GM23248 (cell line): ENCODE measurements around the gene ATXN7.

ENCODE experiments used
- EZH2 ChIP-seq: fragments of 200-600 bp; sonication (generic); IDR thresholded peaks from 2 replicates; pipeline ENCODE4 v1.6.1; 2018; ENCODE audit warnings: antibody characterized with exemption, mild to moderate bottlenecking; ENCODE audit not compliant: insufficient read depth, poor library complexity, severe bottlenecking
- EZH2phosphoT487 ChIP-seq: fragments of 200-600 bp; sonication (generic); IDR thresholded peaks from 2 replicates; pipeline ENCODE4 v1.6.1; 2018; ENCODE audit warnings: antibody characterized with exemption, moderate library complexity, mild to moderate bottlenecking, low read depth; ENCODE audit not compliant: insufficient read depth

DNA sequence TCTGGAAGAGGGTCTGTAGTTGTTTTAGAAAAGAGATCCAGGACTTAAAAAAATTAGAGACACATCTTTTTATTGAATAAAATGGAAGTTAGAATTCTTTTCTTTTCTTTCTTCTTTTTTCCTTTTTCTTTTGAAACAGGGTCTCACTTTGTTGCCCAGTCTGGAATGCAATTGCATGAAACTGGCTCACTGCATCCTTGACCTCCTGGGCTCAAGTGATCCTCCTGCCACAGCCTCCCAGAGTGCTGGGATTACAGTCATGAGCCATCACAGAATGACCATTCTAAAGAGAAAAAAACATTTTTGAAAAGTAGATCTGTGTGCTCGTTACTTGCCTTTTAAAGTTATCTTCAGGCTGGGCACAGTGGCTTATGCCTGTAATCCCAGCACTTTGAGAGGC is 3.6 kb downstream of the ATXN7 start:
- TF ChIP-seq EZH2 = no peak
- TF ChIP-seq EZH2phosphoT487 = no peak
